Measurements from ENCODE around the gene PKDREJ. TPM values are rescaled to one million over a fixed set of nuclear protein-coding genes. Genes with fewer than 3 reads are reported as not detected.

PKDREJ gene
- total RNA-seq, 2 experiments from 2014 or later, result not detected

DNA sequence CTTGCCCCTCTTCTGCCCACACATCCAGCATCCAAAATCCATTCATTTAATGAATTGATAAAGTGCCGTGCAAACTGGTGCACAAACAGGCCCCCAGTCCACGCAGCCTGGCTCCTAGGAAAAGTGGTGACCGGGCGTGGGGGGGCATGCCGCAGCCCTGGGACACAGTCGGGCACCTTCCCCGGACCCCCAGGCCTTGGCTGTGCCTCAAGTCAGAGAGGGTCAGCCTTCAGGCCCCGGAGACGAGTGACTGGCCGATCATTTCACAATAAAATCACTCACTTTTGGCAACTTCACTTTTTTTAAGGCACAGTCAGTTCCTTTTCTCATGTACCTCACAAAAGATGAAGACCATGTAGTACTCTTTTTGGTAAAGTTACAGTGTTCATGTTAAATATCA is 21.1 kb downstream of the PKDREJ start:
- ChIA-PET CTCF (interaction anchor here (2.2 kb wide), 1 partner anchor 236 kb away, joined by 5 read pairs; no protein-coding TSS in a partner anchor), POLR2A (interaction anchor here (1.0 kb wide), 1 partner anchor 8 kb away, joined by 3 read pairs; the partner anchor contains the start of gene CDPF1)
- ATAC-seq, result no peak

GRCh38 chr22:46241396-46242007 is 21.6 kb downstream of the PKDREJ start:
- no peak for ATAC-seq
- Mint-ChIP-seq H3K36me3 (ENCODE audit: low read depth) (peaks cover 40% of the 10 kb centered on the region), H3K27me3 (ENCODE audit: low read depth) (no peaks in the 10 kb centered on the region), H3K4me3 (no peak overlapping the region), H3K27ac (no peak overlapping the region), H3K9me3 (ENCODE audit: insufficient read depth) (no peaks in the 10 kb centered on the region), H3K4me1 (ENCODE audit: low read depth) (peaks cover 32% of the 10 kb centered on the region)
- ChIA-PET CTCF (interaction anchor here (2.2 kb wide), 1 partner anchor 235 kb away, joined by 5 read pairs; no protein-coding TSS in a partner anchor), POLR2A (interaction anchor here (1.0 kb wide), 1 partner anchor 9 kb away, joined by 3 read pairs; the partner anchor contains the start of gene CDPF1)
- DNase-seq, result no peak

More for the DNA sequence above, 21.1 kb downstream of the PKDREJ start:
- no peaks in the 10 kb centered on the region for H3K9me3 Mint-ChIP-seq (ENCODE audit: insufficient read depth)
- no peak overlapping the region for H3K4me3 Mint-ChIP-seq
- H3K36me3 Mint-ChIP-seq (ENCODE audit: low read depth), result peaks cover 35% of the 10 kb centered on the region
- no peak for DNase-seq
- peaks cover 32% of the 10 kb centered on the region for H3K4me1 Mint-ChIP-seq (ENCODE audit: low read depth)
- no peak overlapping the region for H3K27ac Mint-ChIP-seq
- no peaks in the 10 kb centered on the region for H3K27me3 Mint-ChIP-seq (ENCODE audit: low read depth)

GRCh38 chr22:46240907-46241306 is 22.2 kb downstream of the PKDREJ start:
- no peaks in the 10 kb centered on the region for H3K9me3 Mint-ChIP-seq (ENCODE audit: insufficient read depth)
- DNase-seq (no peak), ATAC-seq (no peak)
- CTCF ChIA-PET, result interaction anchor here (2.2 kb wide), 1 partner anchor 235 kb away, joined by 5 read pairs; no protein-coding TSS in a partner anchor
- no peaks in the 10 kb centered on the region for H3K27me3 Mint-ChIP-seq (ENCODE audit: low read depth)
- H3K36me3 Mint-ChIP-seq (ENCODE audit: low read depth), result peaks cover 39% of the 10 kb centered on the region
- no peak overlapping the region for H3K4me3 Mint-ChIP-seq
- peak overlapping the region; percentile 84 for H3K27ac Mint-ChIP-seq
- H3K4me1 Mint-ChIP-seq (ENCODE audit: low read depth), result peaks cover 32% of the 10 kb centered on the region
- POLR2A ChIA-PET, result interaction anchor here (1.0 kb wide), 1 partner anchor 9 kb away, joined by 3 read pairs; the partner anchor contains the start of gene CDPF1

GRCh38 chr22:46240506-46240905 is 22.6 kb downstream of the PKDREJ start:
- Mint-ChIP-seq H3K27ac (peak overlapping the region; percentile 84), H3K4me3 (peak overlapping the region; percentile 22), H3K4me1 (ENCODE audit: low read depth) (peaks cover 32% of the 10 kb centered on the region), H3K9me3 (ENCODE audit: insufficient read depth) (no peaks in the 10 kb centered on the region), H3K36me3 (ENCODE audit: low read depth) (peaks cover 40% of the 10 kb centered on the region), H3K27me3 (ENCODE audit: low read depth) (no peaks in the 10 kb centered on the region)
- CTCF ChIA-PET, result interaction anchor here (0.9 to 2.0 kb wide), 3 partner anchors 9 to 56 kb away, joined by 3 to 11 read pairs (median 3); partner anchors contain the start of genes CDPF1 and GTSE1
- ATAC-seq (no peak), DNase-seq (no peak)
- POLR2A ChIA-PET, result interaction anchor here (1.0 kb wide), 1 partner anchor 15 kb away, joined by 3 read pairs; no protein-coding TSS in a partner anchor

- peak overlapping the region; percentile 22 for H3K4me3 Mint-ChIP-seq
- POLR2A ChIA-PET, result interaction anchor here (1.0 kb wide), 1 partner anchor 15 kb away, joined by 3 read pairs; no protein-coding TSS in a partner anchor
- H3K27ac Mint-ChIP-seq, result peak overlapping the region; percentile 84
- DNase-seq, result no peak
- H3K4me1 Mint-ChIP-seq (ENCODE audit: low read depth), result peaks cover 32% of the 10 kb centered on the region
- peak; percentile 31 for ATAC-seq
- H3K36me3 Mint-ChIP-seq (ENCODE audit: low read depth), result peaks cover 41% of the 10 kb centered on the region
- no peaks in the 10 kb centered on the region for H3K9me3 Mint-ChIP-seq (ENCODE audit: insufficient read depth)
- CTCF ChIA-PET, result interaction anchor here (0.9 to 2.0 kb wide), 3 partner anchors 10 to 56 kb away, joined by 3 to 11 read pairs (median 3); partner anchors contain the start of genes CDPF1 and GTSE1
- no peaks in the 10 kb centered on the region for H3K27me3 Mint-ChIP-seq (ENCODE audit: low read depth)
Observed at GRCh38 chr22:46240073-46240472, 23.1 kb downstream of the PKDREJ start.

- ChIA-PET POLR2A (interaction anchor here (1.0 kb wide), 1 partner anchor 16 kb away, joined by 3 read pairs; no protein-coding TSS in a partner anchor), CTCF (interaction anchor here (0.9 to 2.0 kb wide), 3 partner anchors 10 to 57 kb away, joined by 3 to 11 read pairs (median 3); partner anchors contain the start of genes CDPF1 and GTSE1)
- Mint-ChIP-seq H3K27ac (peak overlapping the region; percentile 84), H3K4me1 (ENCODE audit: low read depth) (peaks cover 32% of the 10 kb centered on the region), H3K27me3 (ENCODE audit: low read depth) (no peaks in the 10 kb centered on the region), H3K36me3 (ENCODE audit: low read depth) (peaks cover 42% of the 10 kb centered on the region), H3K4me3 (peak overlapping the region; percentile 7), H3K9me3 (ENCODE audit: insufficient read depth) (no peaks in the 10 kb centered on the region)
- ATAC-seq, result peak; percentile 68
- DNase-seq, result peak; percentile 57
Observed at GRCh38 chr22:46239261-46240048, 23.7 kb downstream of the PKDREJ start.

DNA sequence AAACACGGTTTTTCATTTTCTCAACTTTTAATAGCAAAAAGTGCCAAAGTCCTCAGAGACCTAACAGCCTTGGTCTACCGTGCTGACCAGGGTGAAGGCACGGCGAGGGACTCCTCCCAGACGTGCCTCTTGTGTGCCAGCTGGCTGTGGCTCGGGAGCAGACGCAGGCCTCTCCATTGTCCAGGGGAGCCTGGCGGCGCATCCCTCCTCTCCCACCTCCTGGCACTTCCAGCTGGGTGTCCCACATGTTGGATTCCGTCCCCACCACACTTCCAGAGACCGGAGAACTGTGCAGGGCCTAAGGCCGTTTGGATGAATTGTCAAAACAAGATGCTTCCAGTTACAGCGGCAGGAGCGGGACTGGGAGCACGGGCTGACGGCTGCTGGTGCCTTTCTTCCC is 24.6 kb downstream of the PKDREJ start:
- Mint-ChIP-seq H3K36me3 (ENCODE audit: low read depth) (peaks cover 37% of the 10 kb centered on the region), H3K27ac (peak overlapping the region; percentile 1), H3K4me1 (ENCODE audit: low read depth) (peaks cover 32% of the 10 kb centered on the region), H3K4me3 (no peak overlapping the region), H3K27me3 (ENCODE audit: low read depth) (no peaks in the 10 kb centered on the region), H3K9me3 (ENCODE audit: insufficient read depth) (no peaks in the 10 kb centered on the region)
- no peak for DNase-seq
- ChIA-PET POLR2A (no interaction called here), CTCF (interaction anchor here (2.0 kb wide), 1 partner anchor 11 kb away, joined by 11 read pairs; the partner anchor contains the start of gene CDPF1)
- no peak for ATAC-seq

- H3K27me3 Mint-ChIP-seq (ENCODE audit: low read depth), result no peaks in the 10 kb centered on the region
- ATAC-seq, result no peak
- H3K4me3 Mint-ChIP-seq, result no peak overlapping the region
- no peak overlapping the region for H3K27ac Mint-ChIP-seq
- ChIA-PET POLR2A (no interaction called here), CTCF (no interaction called here)
- peaks cover 30% of the 10 kb centered on the region for H3K36me3 Mint-ChIP-seq (ENCODE audit: low read depth)
- no peak for DNase-seq
- H3K4me1 Mint-ChIP-seq (ENCODE audit: low read depth), result peaks cover 31% of the 10 kb centered on the region
- no peaks in the 10 kb centered on the region for H3K9me3 Mint-ChIP-seq (ENCODE audit: insufficient read depth)
Observed at GRCh38 chr22:46237453-46238124, 25.6 kb downstream of the PKDREJ start.

GRCh38 chr22:46234969-46235368 is 28.2 kb downstream of the PKDREJ start:
- H3K27me3 Mint-ChIP-seq (ENCODE audit: low read depth), result no peaks in the 10 kb centered on the region
- ChIA-PET CTCF (interaction anchor here (0.8 kb wide), 1 partner anchor 17 kb away, joined by 3 read pairs; no protein-coding TSS in a partner anchor), POLR2A (no interaction called here)
- no peak overlapping the region for H3K4me3 Mint-ChIP-seq
- no peak for ATAC-seq
- no peak for DNase-seq
- peaks cover 27% of the 10 kb centered on the region for H3K36me3 Mint-ChIP-seq (ENCODE audit: low read depth)
- peaks cover 13% of the 10 kb centered on the region for H3K4me1 Mint-ChIP-seq (ENCODE audit: low read depth)
- no peaks in the 10 kb centered on the region for H3K9me3 Mint-ChIP-seq (ENCODE audit: insufficient read depth)
- no peak overlapping the region for H3K27ac Mint-ChIP-seq

DNA sequence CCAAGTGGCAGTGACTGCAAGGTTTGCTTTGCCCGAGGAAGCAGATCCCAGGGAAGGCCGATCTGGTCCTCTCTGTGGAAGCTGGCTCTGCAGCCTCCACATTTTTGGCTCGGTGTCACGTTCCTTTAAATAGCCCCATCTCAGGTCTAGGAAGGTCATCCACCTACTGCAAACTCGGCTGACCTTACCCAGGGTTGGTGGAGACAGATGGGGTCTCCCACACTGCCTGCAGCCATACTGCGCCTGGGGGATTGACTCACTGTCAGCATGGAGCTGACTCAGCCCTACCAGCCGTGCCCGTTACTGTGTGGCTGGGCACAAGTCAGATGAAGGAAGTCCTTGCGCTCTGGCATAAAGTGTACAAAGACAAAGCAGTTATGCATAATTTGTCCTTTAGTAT is 29.9 kb downstream of the PKDREJ start:
- no peak for DNase-seq
- Mint-ChIP-seq H3K4me3 (no peak overlapping the region), H3K9me3 (ENCODE audit: insufficient read depth) (no peaks in the 10 kb centered on the region), H3K27ac (no peak overlapping the region), H3K27me3 (ENCODE audit: low read depth) (no peaks in the 10 kb centered on the region), H3K4me1 (ENCODE audit: low read depth) (no peaks in the 10 kb centered on the region), H3K36me3 (ENCODE audit: low read depth) (peaks cover 21% of the 10 kb centered on the region)
- ChIA-PET POLR2A (no interaction called here), CTCF (no interaction called here)
- no peak for ATAC-seq

- no peaks in the 10 kb centered on the region for H3K27me3 Mint-ChIP-seq (ENCODE audit: low read depth)
- peaks cover 12% of the 10 kb centered on the region for H3K36me3 Mint-ChIP-seq (ENCODE audit: low read depth)
- no peaks in the 10 kb centered on the region for H3K9me3 Mint-ChIP-seq (ENCODE audit: insufficient read depth)
- ChIA-PET CTCF (no interaction called here), POLR2A (interaction anchor here (0.5 kb wide), 1 partner anchor 40 kb away, joined by 3 read pairs; no protein-coding TSS in a partner anchor)
- no peak overlapping the region for H3K27ac Mint-ChIP-seq
- DNase-seq (no peak), ATAC-seq (no peak)
- H3K4me1 Mint-ChIP-seq (ENCODE audit: low read depth), result no peaks in the 10 kb centered on the region
- no peak overlapping the region for H3K4me3 Mint-ChIP-seq
Observed at GRCh38 chr22:46230262-46230901, 32.8 kb downstream of the PKDREJ start.
